ENCODE measurements around the gene PTPRG. TPM values are rescaled to one million over a fixed set of nuclear protein-coding genes. Genes with fewer than 3 reads are reported as not detected.

PTPRG gene
- total RNA-seq, 2 experiments from 2014 or later: 0.13 to 0.70 TPM

- Histone ChIP-seq H3K9me3 (ENCODE audit: low read length) (no peaks in the 10 kb centered on the region), H3K4me2 (ENCODE audit: low read length) (no peak overlapping the region), H3K9me2 (ENCODE audit: insufficient read depth, low read length) (no peaks in the 10 kb centered on the region), H3K36me3 (ENCODE audit: insufficient read depth, low read length) (no peaks in the 10 kb centered on the region), H2AFZ (ENCODE audit: low read length) (no peak overlapping the region), H3K79me2 (ENCODE audit: insufficient read depth, low read depth, low read length) (no peaks in the 10 kb centered on the region), H4K20me1 (ENCODE audit: insufficient read depth, low read length) (no peaks in the 10 kb centered on the region), H3K27ac (ENCODE audit: low read depth, low read length, poor library complexity, severe bottlenecking) (no peak overlapping the region), H3K4me1 (ENCODE audit: insufficient read depth, low read length, poor library complexity, severe bottlenecking) (no peaks in the 10 kb centered on the region), H3K4me3 (ENCODE audit: low read depth, low read length, poor library complexity, severe bottlenecking) (no peak overlapping the region)
- no peak for DNase-seq (ENCODE audit: low spot score)
- POLR2A ChIA-PET: interaction anchor here (0.6 kb wide), 1 partner anchor 208 kb away, joined by 3 read pairs; no protein-coding TSS in a partner anchor
- TF ChIP-seq EZH2phosphoT487 (IDR thresholded peaks at IDR 0.05; ENCODE audit: borderline replicate concordance, low read depth, low read length): no peak
- no peak for TF ChIP-seq CTCF (conservative IDR thresholded peaks at IDR 0.05; ENCODE audit: low read length)
- CTCF ChIA-PET (ENCODE audit: unreplicated experiment): no interaction called here
- intact Hi-C loops (cut with micrococcal nuclease; ENCODE audit: unreplicated experiment): no loop called here
- no TSS peak for BruUV-seq (replicated peaks)
These were observed 173.6 kb downstream of the PTPRG start for GRCh38 chr3:61734749-61735686.

GRCh38 chr3:61736506-61736905 lies 175.1 kb downstream of the PTPRG start:
- H3K9me2 ChIP-seq (ENCODE audit: insufficient read depth, low read length): no peaks in the 10 kb centered on the region
- ChIA-PET POLR2A (no interaction called here), CTCF (ENCODE audit: unreplicated experiment) (no interaction called here)
- intact Hi-C loops (cut with micrococcal nuclease; ENCODE audit: unreplicated experiment): no loop called here
- no TSS peak for BruUV-seq (replicated peaks)
- H2AFZ ChIP-seq (ENCODE audit: low read length): no peak overlapping the region
- TF ChIP-seq EZH2phosphoT487 (IDR thresholded peaks at IDR 0.05; ENCODE audit: borderline replicate concordance, low read depth, low read length) (no peak), CTCF (conservative IDR thresholded peaks at IDR 0.05; ENCODE audit: low read length) (no peak)
- no peak overlapping the region for H3K27ac ChIP-seq (ENCODE audit: low read depth, low read length, poor library complexity, severe bottlenecking)
- no peak overlapping the region for H3K4me2 ChIP-seq (ENCODE audit: low read length)
- no peaks in the 10 kb centered on the region for H4K20me1 ChIP-seq (ENCODE audit: insufficient read depth, low read length)
- H3K79me2 ChIP-seq (ENCODE audit: insufficient read depth, low read depth, low read length): no peaks in the 10 kb centered on the region
- no peaks in the 10 kb centered on the region for H3K36me3 ChIP-seq (ENCODE audit: insufficient read depth, low read length)
- no peaks in the 10 kb centered on the region for H3K9me3 ChIP-seq (ENCODE audit: low read length)
- H3K4me1 ChIP-seq (ENCODE audit: insufficient read depth, low read length, poor library complexity, severe bottlenecking): no peaks in the 10 kb centered on the region
- no peak for DNase-seq (ENCODE audit: low spot score)
- H3K4me3 ChIP-seq (ENCODE audit: low read depth, low read length, poor library complexity, severe bottlenecking): no peak overlapping the region

GRCh38 chr3:61739640-61740039 lies 178.3 kb downstream of the PTPRG start:
- no TSS peak for BruUV-seq (replicated peaks)
- CTCF ChIA-PET (ENCODE audit: unreplicated experiment): no interaction called here
- DNase-seq (ENCODE audit: low spot score): no peak
- Histone ChIP-seq H4K20me1 (ENCODE audit: insufficient read depth, low read length) (no peaks in the 10 kb centered on the region), H3K9me2 (ENCODE audit: insufficient read depth, low read length) (no peaks in the 10 kb centered on the region), H3K79me2 (ENCODE audit: insufficient read depth, low read depth, low read length) (no peaks in the 10 kb centered on the region), H3K4me1 (ENCODE audit: insufficient read depth, low read length, poor library complexity, severe bottlenecking) (no peaks in the 10 kb centered on the region), H2AFZ (ENCODE audit: low read length) (no peak overlapping the region), H3K27ac (ENCODE audit: low read depth, low read length, poor library complexity, severe bottlenecking) (no peak overlapping the region), H3K4me3 (ENCODE audit: low read depth, low read length, poor library complexity, severe bottlenecking) (no peak overlapping the region), H3K36me3 (ENCODE audit: insufficient read depth, low read length) (no peaks in the 10 kb centered on the region), H3K4me2 (ENCODE audit: low read length) (no peak overlapping the region), H3K9me3 (ENCODE audit: low read length) (no peaks in the 10 kb centered on the region)
- POLR2A ChIA-PET: interaction anchor here (0.7 kb wide), 1 partner anchor 44 kb away, joined by 3 read pairs; no protein-coding TSS in a partner anchor
- intact Hi-C loops (cut with micrococcal nuclease; ENCODE audit: unreplicated experiment): no loop called here
- no peak for TF ChIP-seq EZH2phosphoT487 (IDR thresholded peaks at IDR 0.05; ENCODE audit: borderline replicate concordance, low read depth, low read length)
- no peak for TF ChIP-seq CTCF (conservative IDR thresholded peaks at IDR 0.05; ENCODE audit: low read length)
